Endodermal cell (in vitro differentiated cells): ENCODE results near the gene ASS1. TPM values are rescaled to one million over a fixed set of nuclear protein-coding genes. Genes with fewer than 3 reads are reported as not detected.

ENCODE experiments used
- DNase-seq: peaks from one replicate; pipeline ENCODE4 v3.0.0-alpha.2; 2017
- H3K27ac ChIP-seq: 2 replicates; pipeline ENCODE4 v1.5.1; 2013; ENCODE audit warnings: mild to moderate bottlenecking, low read depth, low read length, moderate library complexity
- H3K27me3 ChIP-seq: 2 replicates; pipeline ENCODE4 v1.6.1; 2013; ENCODE audit warnings: mild to moderate bottlenecking, low read length, moderate library complexity; ENCODE audit not compliant: insufficient read depth, control insufficient read depth, poor library complexity, severe bottlenecking
- H3K36me3 ChIP-seq: 2 replicates; pipeline ENCODE4 v1.7.0; 2013; ENCODE audit warnings: mild to moderate bottlenecking, low read length, moderate library complexity; ENCODE audit not compliant: control insufficient read depth, insufficient read depth
- H3K4me1 ChIP-seq: one replicate; pipeline ENCODE4 v1.7.0; 2013; ENCODE audit warnings: low read length; ENCODE audit not compliant: control insufficient read depth, insufficient read depth
- H3K4me3 ChIP-seq: 2 replicates; pipeline ENCODE4 v1.5.1; 2013; ENCODE audit warnings: mild to moderate bottlenecking, low read length, moderate library complexity
- H3K9ac ChIP-seq: 2 replicates; pipeline ENCODE4 v1.6.1; 2013; ENCODE audit warnings: mild to moderate bottlenecking, low read length, moderate library complexity; ENCODE audit not compliant: poor library complexity, severe bottlenecking; ENCODE audit errors: extremely low read depth
- H3K9me3 ChIP-seq: 2 replicates; pipeline ENCODE4 v1.6.1; 2013; ENCODE audit warnings: mild to moderate bottlenecking, low read length, moderate library complexity; ENCODE audit not compliant: control insufficient read depth
- H3K27ac Mint-ChIP-seq: 2 replicates; pipeline ENCODE4 v1.8.0; 2020; ENCODE audit warnings: mixed read lengths
- H3K27me3 Mint-ChIP-seq: 2 replicates; pipeline ENCODE4 v1.8.0; 2021; ENCODE audit warnings: mild to moderate bottlenecking, mixed read lengths; ENCODE audit not compliant: insufficient read depth
- H3K36me3 Mint-ChIP-seq: 2 replicates; pipeline ENCODE4 v1.8.0; 2020; ENCODE audit warnings: low read depth, mixed read lengths
- H3K4me1 Mint-ChIP-seq: 2 replicates; pipeline ENCODE4 v1.8.0; 2020; ENCODE audit warnings: mixed read lengths
- H3K4me3 Mint-ChIP-seq: 2 replicates; pipeline ENCODE4 v1.8.0; 2020; ENCODE audit warnings: mild to moderate bottlenecking, moderate library complexity, mixed read lengths
- H3K9me3 Mint-ChIP-seq: 2 replicates; pipeline ENCODE4 v1.8.0; 2020; ENCODE audit warnings: mild to moderate bottlenecking, mixed read lengths
- CTCF ChIP-seq: fragments of 200-600 bp; sonication (generic); conservative IDR thresholded peaks from 2 replicates; pipeline ENCODE4 v1.5.0; 2021; ENCODE audit warnings: antibody characterized with exemption, mild to moderate bottlenecking
- WGBS, 2 experiments: methylation state at CpG; one replicate each; pipeline versions ENCODE4 v1.1.5 to v1.1.7; 2013; ENCODE audit warnings: missing lambda C conversion rate in 2 of 2, mixed read lengths in 1 of 2; ENCODE audit not compliant: insufficient coverage in 1 of 2, insufficient read length in 1 of 2; 5-methylcytosine and 5-hydroxymethylcytosine counted together
- total RNA-seq, 2 donors: library from RNA; stranded (reverse); fragmentation: NEBNext Ultra II Directional in 1 of 2; extraction: Animal tissue kit (Norgen Biotek cat#: 25700) in 1 of 2; gene quantifications; 2 replicates in 1 of 2; 3 replicates in 1 of 2; pipeline ENCODE4 v1.2.1, GENCODE V29; 2021

Gene ASS1
- total RNA-seq, 2 donors from 2014 or later = 30.9 to 57.2 TPM

- Histone ChIP-seq H3K9ac (no peak overlapping the region), H3K9me3 (no peaks in the 10 kb centered on the region), H3K27me3 (peaks cover 5% of the 10 kb centered on the region), H3K27ac (no peak overlapping the region), H3K36me3 (no peaks in the 10 kb centered on the region), H3K4me3 (no peak overlapping the region), H3K4me1 (no peaks in the 10 kb centered on the region)
- no peak for TF ChIP-seq CTCF
- no peaks in the 10 kb centered on the region for H3K36me3 Mint-ChIP-seq
- H3K27me3 Mint-ChIP-seq = peaks cover under 1% of the 10 kb centered on the region
- peaks cover 1% of the 10 kb centered on the region for H3K9me3 Mint-ChIP-seq
- WGBS, 2 experiments = 94 to 95% methylated on average over 14 to 24 of the region's 24 CpGs
- DNase-seq = no peak
- no peak overlapping the region for H3K27ac Mint-ChIP-seq
- H3K4me3 Mint-ChIP-seq = no peak overlapping the region
- H3K4me1 Mint-ChIP-seq = peaks cover 13% of the 10 kb centered on the region
Measured at GRCh38 chr9:130424595-130425454, 19.9 kb upstream of the ASS1 start.

- peaks cover 2% of the 10 kb centered on the region for H3K27me3 Mint-ChIP-seq
- Histone ChIP-seq H3K9me3 (no peaks in the 10 kb centered on the region), H3K4me3 (no peak overlapping the region), H3K27ac (no peak overlapping the region), H3K4me1 (no peaks in the 10 kb centered on the region), H3K9ac (no peak overlapping the region), H3K27me3 (peaks cover 5% of the 10 kb centered on the region), H3K36me3 (no peaks in the 10 kb centered on the region)
- no peak overlapping the region for H3K27ac Mint-ChIP-seq
- peaks cover 10% of the 10 kb centered on the region for H3K9me3 Mint-ChIP-seq
- H3K4me3 Mint-ChIP-seq = no peak overlapping the region
- no peak for TF ChIP-seq CTCF
- no peak for DNase-seq
- no peaks in the 10 kb centered on the region for H3K36me3 Mint-ChIP-seq
- peaks cover 13% of the 10 kb centered on the region for H3K4me1 Mint-ChIP-seq
- 83 to 86% methylated on average over 15 to 21 of the region's 21 CpGs for WGBS, 2 experiments
Measured at GRCh38 chr9:130425741-130426466, 18.9 kb upstream of the ASS1 start.

GRCh38 chr9:130426467-130426773, 18.3 kb upstream of the ASS1 start:
- Mint-ChIP-seq H3K36me3 (no peaks in the 10 kb centered on the region), H3K4me3 (no peak overlapping the region), H3K9me3 (peaks cover 10% of the 10 kb centered on the region), H3K4me1 (peaks cover 11% of the 10 kb centered on the region), H3K27me3 (peaks cover 2% of the 10 kb centered on the region), H3K27ac (no peak overlapping the region)
- Histone ChIP-seq H3K9me3 (no peaks in the 10 kb centered on the region), H3K4me1 (no peaks in the 10 kb centered on the region), H3K27ac (no peak overlapping the region), H3K36me3 (no peaks in the 10 kb centered on the region), H3K27me3 (peaks cover under 1% of the 10 kb centered on the region), H3K4me3 (no peak overlapping the region), H3K9ac (no peak overlapping the region)
- WGBS, 2 experiments = 78 to 84% methylated on average over 3 to 7 of the region's 8 CpGs
- no peak for TF ChIP-seq CTCF
- DNase-seq = no peak
